HepG2 (cell line): ENCODE results near the gene PATL2. TPM values are rescaled to one million over a fixed set of nuclear protein-coding genes. Genes with fewer than 3 reads are reported as not detected.
A peak's percentile ranks its signal among the peaks of the same experiment; 100 is the strongest.

Source experiments
- CHD4 ChIP-seq: fragments of 200-600 bp; sonication (generic); IDR thresholded peaks from 2 replicates; pipeline ENCODE4 v1.7.0; 2017; ENCODE audit warnings: mild to moderate bottlenecking, low read length, borderline replicate concordance
- DR1 ChIP-seq: sonication (generic); formaldehyde crosslinking; IDR thresholded peaks from 2 replicates; pipeline ENCODE4 v1.8.0; 2021; ENCODE audit warnings: mild to moderate bottlenecking, missing genetic modification reagents, inconsistent platforms
- GFI1 ChIP-seq: sonication (generic); formaldehyde crosslinking; IDR thresholded peaks from 2 replicates; pipeline ENCODE4 v1.5.0; 2020; ENCODE audit warnings: missing genetic modification reagents, mild to moderate bottlenecking, borderline replicate concordance
- HCFC1 ChIP-seq: fragments of 150-350 bp; IDR thresholded peaks from 2 replicates; pipeline ENCODE4 v1.6.1; 2014; ENCODE audit warnings: low read depth, low read length
- HNRNPUL1 ChIP-seq: fragments of 200-400 bp; formaldehyde crosslinking; IDR thresholded peaks from 2 replicates; pipeline ENCODE4 v1.6.1; 2017; ENCODE audit warnings: low read depth, mild to moderate bottlenecking, low read length, moderate library complexity
- KDM3A ChIP-seq: IDR thresholded peaks from 2 replicates; pipeline ENCODE4 v1.6.1; 2018; ENCODE audit warnings: low read depth, missing compliant biosample characterization
- SETDB1 ChIP-seq: sonication (generic); formaldehyde crosslinking; IDR thresholded peaks from 2 replicates; pipeline ENCODE4 v1.5.1; 2020; ENCODE audit warnings: missing genetic modification reagents, mild to moderate bottlenecking, borderline replicate concordance
- SP5 ChIP-seq: IDR thresholded peaks from 2 replicates; pipeline ENCODE4 v1.6.1; 2016; ENCODE audit warnings: low read depth, borderline replicate concordance
- TAF15 ChIP-seq: fragments of 200-400 bp; formaldehyde crosslinking; IDR thresholded peaks from one replicate; pipeline ENCODE4 v1.6.1; 2018; ENCODE audit warnings: mild to moderate bottlenecking, low read depth, low read length; ENCODE audit not compliant: poor library complexity, severe bottlenecking
- TEAD3 ChIP-seq: optimal IDR thresholded peaks from 2 replicates; pipeline ENCODE3; 2016; ENCODE audit warnings: borderline replicate concordance
- THYN1 ChIP-seq: sonication (generic); formaldehyde crosslinking; IDR thresholded peaks from 2 replicates; pipeline ENCODE4 v1.8.1; 2023; ENCODE audit warnings: low read depth, mild to moderate bottlenecking, moderate library complexity, missing genetic modification reagents, borderline replicate concordance
- ZFP36 ChIP-seq: fragments of 150-350 bp; IDR thresholded peaks from 2 replicates; pipeline ENCODE4 v1.6.1; 2018; ENCODE audit warnings: borderline replicate concordance, low read length, low read depth; ENCODE audit not compliant: partially characterized antibody
- ZKSCAN5 ChIP-seq: sonication (generic); formaldehyde crosslinking; IDR thresholded peaks from 2 replicates; pipeline ENCODE4 v1.5.1; 2020; ENCODE audit warnings: mild to moderate bottlenecking, missing genetic modification reagents
- ZNF326 ChIP-seq: sonication (generic); formaldehyde crosslinking; IDR thresholded peaks from 2 replicates; pipeline ENCODE4 v1.4.0; 2020; ENCODE audit warnings: missing genetic modification reagents, borderline replicate concordance
- ZNF337 ChIP-seq: sonication (generic); formaldehyde crosslinking; IDR thresholded peaks from 2 replicates; pipeline ENCODE4 v1.5.1; 2020; ENCODE audit warnings: missing genetic modification reagents, low read depth, mild to moderate bottlenecking, borderline replicate concordance
- ZNF34 ChIP-seq: sonication (generic); formaldehyde crosslinking; IDR thresholded peaks from 2 replicates; pipeline ENCODE4 v1.4.0; 2020; ENCODE audit warnings: mild to moderate bottlenecking, missing genetic modification reagents, borderline replicate concordance
- ZNF468 ChIP-seq: sonication (generic); formaldehyde crosslinking; IDR thresholded peaks from 2 replicates; pipeline ENCODE4 v1.8.0; 2022; ENCODE audit warnings: mild to moderate bottlenecking, moderate library complexity, missing genetic modification reagents
- ZNF530 ChIP-seq: sonication (generic); formaldehyde crosslinking; IDR thresholded peaks from 2 replicates; pipeline ENCODE4 v1.5.0; 2020; ENCODE audit warnings: low read depth, mild to moderate bottlenecking, missing genetic modification reagents
- ZNF547 ChIP-seq: sonication (generic); formaldehyde crosslinking; IDR thresholded peaks from 2 replicates; pipeline ENCODE4 v1.5.1; 2020; ENCODE audit warnings: mild to moderate bottlenecking, missing genetic modification reagents
- ZNF549 ChIP-seq: sonication (generic); formaldehyde crosslinking; IDR thresholded peaks from 2 replicates; pipeline ENCODE4 v1.5.0; 2020; ENCODE audit warnings: missing genetic modification reagents
- ZSCAN9 ChIP-seq: IDR thresholded peaks from 2 replicates; pipeline ENCODE4 v1.6.1; 2016; ENCODE audit warnings: borderline replicate concordance
- polyA plus RNA-seq, 8 experiments: library from polyadenylated mRNA; depleted of rRNA in 3 of 8; stranded (reverse) in 7 of 8; unstranded in 1 of 8; fragments of >200 nt; fragmentation: Illumina TruSeq in 4 of 8; extraction: Trizol in 4 of 8; gene quantifications; 2 replicates each; pipeline versions ENCODE4 v1.2.1 to v1.2.3, GENCODE V29; 2011 to 2016; ENCODE audit warnings: low read depth in 4 of 8, missing spikeins in 1 of 8, mixed read lengths in 1 of 8; ENCODE audit not compliant: insufficient read depth in 1 of 8
- total RNA-seq, 5 experiments: library from RNA; depleted of rRNA; stranded (reverse); fragments of >200 nt; fragmentation: Illumina TruSeq; extraction: Trizol; gene quantifications; 2 replicates each; pipeline ENCODE4 v1.2.3, GENCODE V29; 2016; ENCODE audit warnings: low read depth in 1 of 5
- TF ChIP-seq, protein P1 (sequence below): sonication (generic); formaldehyde crosslinking; IDR thresholded peaks from 2 replicates; pipeline ENCODE4 v1.5.0; 2020; ENCODE audit warnings: missing genetic modification reagents, mild to moderate bottlenecking, borderline replicate concordance
- TF ChIP-seq, protein P2 (sequence below): sonication (generic); formaldehyde crosslinking; IDR thresholded peaks from 2 replicates; pipeline ENCODE4 v1.4.0; 2020; ENCODE audit warnings: missing genetic modification reagents, borderline replicate concordance
- TF ChIP-seq, protein P3 (sequence below): sonication (generic); formaldehyde crosslinking; IDR thresholded peaks from 2 replicates; pipeline ENCODE4 v1.8.0; 2022; ENCODE audit warnings: mild to moderate bottlenecking, missing genetic modification reagents; ENCODE audit not compliant: insufficient replicate concordance

The PATL2 gene
- total and polyA plus RNA-seq, 2 of the 13 experiments (the other 11 are each of a cell fraction or from before 2014, with no cell fraction given) = 0.15 to 0.53 TPM

DNA sequence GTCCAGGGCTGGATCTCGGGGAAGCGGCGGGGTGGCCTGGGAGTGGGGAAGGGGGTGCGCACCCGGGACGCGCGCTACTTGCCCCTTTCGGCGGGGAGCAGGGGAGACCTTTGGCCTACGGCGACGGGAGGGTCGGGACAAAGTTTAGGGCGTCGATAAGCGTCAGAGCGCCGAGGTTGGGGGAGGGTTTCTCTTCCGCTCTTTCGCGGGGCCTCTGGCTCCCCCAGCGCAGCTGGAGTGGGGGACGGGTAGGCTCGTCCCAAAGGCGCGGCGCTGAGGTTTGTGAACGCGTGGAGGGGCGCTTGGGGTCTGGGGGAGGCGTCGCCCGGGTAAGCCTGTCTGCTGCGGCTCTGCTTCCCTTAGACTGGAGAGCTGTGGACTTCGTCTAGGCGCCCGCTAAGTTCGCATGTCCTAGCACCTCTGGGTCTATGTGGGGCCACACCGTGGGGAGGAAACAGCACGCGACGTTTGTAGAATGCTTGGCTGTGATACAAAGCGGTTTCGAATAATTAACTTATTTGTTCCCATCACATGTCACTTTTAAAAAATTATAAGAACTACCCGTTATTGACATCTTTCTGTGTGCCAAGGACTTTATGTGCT, 721 bp upstream of the PATL2 start (continued):
- TF ChIP-seq ZSCAN9 (CRISPR knock-in tag) = peak; percentile 14; the same call in 1 of the 2 replicates
- no peak for TF ChIP-seq DR1
- TF ChIP-seq, protein P1, sequence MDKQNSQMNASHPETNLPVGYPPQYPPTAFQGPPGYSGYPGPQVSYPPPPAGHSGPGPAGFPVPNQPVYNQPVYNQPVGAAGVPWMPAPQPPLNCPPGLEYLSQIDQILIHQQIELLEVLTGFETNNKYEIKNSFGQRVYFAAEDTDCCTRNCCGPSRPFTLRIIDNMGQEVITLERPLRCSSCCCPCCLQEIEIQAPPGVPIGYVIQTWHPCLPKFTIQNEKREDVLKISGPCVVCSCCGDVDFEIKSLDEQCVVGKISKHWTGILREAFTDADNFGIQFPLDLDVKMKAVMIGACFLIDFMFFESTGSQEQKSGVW (CRISPR knock-in tag) = no peak
- 0 out of 2 replicates have a peak, but pooled peaks have one; percentile 13 for TF ChIP-seq KDM3A
- no peak for TF ChIP-seq SP5 (CRISPR knock-in tag)
- TF ChIP-seq ZNF530 = no peak
- no peak for TF ChIP-seq GFI1 (CRISPR knock-in tag)
- no peak for TF ChIP-seq ZFP36
- no peak for TF ChIP-seq THYN1 (CRISPR knock-in tag)
- no peak for TF ChIP-seq ZNF549 (CRISPR knock-in tag)
- no peak for TF ChIP-seq ZNF547 (CRISPR knock-in tag)
- TF ChIP-seq ZNF337 (CRISPR knock-in tag) = no peak
- no peak for TF ChIP-seq CHD4
- TF ChIP-seq ZNF326 = no peak
- TF ChIP-seq TAF15 = no peak
- TF ChIP-seq HNRNPUL1 = no peak
- TF ChIP-seq ZKSCAN5 (CRISPR knock-in tag) = no peak
- TF ChIP-seq, protein P2, sequence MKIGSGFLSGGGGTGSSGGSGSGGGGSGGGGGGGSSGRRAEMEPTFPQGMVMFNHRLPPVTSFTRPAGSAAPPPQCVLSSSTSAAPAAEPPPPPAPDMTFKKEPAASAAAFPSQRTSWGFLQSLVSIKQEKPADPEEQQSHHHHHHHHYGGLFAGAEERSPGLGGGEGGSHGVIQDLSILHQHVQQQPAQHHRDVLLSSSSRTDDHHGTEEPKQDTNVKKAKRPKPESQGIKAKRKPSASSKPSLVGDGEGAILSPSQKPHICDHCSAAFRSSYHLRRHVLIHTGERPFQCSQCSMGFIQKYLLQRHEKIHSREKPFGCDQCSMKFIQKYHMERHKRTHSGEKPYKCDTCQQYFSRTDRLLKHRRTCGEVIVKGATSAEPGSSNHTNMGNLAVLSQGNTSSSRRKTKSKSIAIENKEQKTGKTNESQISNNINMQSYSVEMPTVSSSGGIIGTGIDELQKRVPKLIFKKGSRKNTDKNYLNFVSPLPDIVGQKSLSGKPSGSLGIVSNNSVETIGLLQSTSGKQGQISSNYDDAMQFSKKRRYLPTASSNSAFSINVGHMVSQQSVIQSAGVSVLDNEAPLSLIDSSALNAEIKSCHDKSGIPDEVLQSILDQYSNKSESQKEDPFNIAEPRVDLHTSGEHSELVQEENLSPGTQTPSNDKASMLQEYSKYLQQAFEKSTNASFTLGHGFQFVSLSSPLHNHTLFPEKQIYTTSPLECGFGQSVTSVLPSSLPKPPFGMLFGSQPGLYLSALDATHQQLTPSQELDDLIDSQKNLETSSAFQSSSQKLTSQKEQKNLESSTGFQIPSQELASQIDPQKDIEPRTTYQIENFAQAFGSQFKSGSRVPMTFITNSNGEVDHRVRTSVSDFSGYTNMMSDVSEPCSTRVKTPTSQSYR (CRISPR knock-in tag) = peak; percentile 30; the same call in 1 of the 2 replicates
- TF ChIP-seq, protein P3, sequence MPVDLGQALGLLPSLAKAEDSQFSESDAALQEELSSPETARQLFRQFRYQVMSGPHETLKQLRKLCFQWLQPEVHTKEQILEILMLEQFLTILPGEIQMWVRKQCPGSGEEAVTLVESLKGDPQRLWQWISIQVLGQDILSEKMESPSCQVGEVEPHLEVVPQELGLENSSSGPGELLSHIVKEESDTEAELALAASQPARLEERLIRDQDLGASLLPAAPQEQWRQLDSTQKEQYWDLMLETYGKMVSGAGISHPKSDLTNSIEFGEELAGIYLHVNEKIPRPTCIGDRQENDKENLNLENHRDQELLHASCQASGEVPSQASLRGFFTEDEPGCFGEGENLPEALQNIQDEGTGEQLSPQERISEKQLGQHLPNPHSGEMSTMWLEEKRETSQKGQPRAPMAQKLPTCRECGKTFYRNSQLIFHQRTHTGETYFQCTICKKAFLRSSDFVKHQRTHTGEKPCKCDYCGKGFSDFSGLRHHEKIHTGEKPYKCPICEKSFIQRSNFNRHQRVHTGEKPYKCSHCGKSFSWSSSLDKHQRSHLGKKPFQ (CRISPR knock-in tag) = no peak
- no peak for TF ChIP-seq HCFC1
- no peak for TF ChIP-seq ZNF34 (CRISPR knock-in tag)
- TF ChIP-seq SETDB1 (CRISPR knock-in tag) = no peak
- no peak for TF ChIP-seq TEAD3 (CRISPR knock-in tag)
- TF ChIP-seq ZNF468 (CRISPR knock-in tag) = no peak
